GM12878 (cell line): ENCODE results near the gene RTN4RL1. TPM values are rescaled to one million over a fixed set of nuclear protein-coding genes. Genes with fewer than 3 reads are reported as not detected.
A peak's percentile ranks its signal among the peaks of the same experiment; 100 is the strongest.

ENCODE experiments used
- ATF7 ChIP-seq: fragments of 450-650 bp; IDR thresholded peaks from 2 replicates; pipeline ENCODE4 v1.6.1; 2016; ENCODE audit warnings: low read depth, mild to moderate bottlenecking
- CHD4 ChIP-seq: fragments of 200-600 bp; sonication (generic); IDR thresholded peaks from 2 replicates; pipeline ENCODE4 v1.6.1; 2016; ENCODE audit warnings: mild to moderate bottlenecking
- CREB1 ChIP-seq: IDR thresholded peaks from 2 replicates; pipeline ENCODE4 v1.6.1; 2012; ENCODE audit warnings: low read depth, mild to moderate bottlenecking, inconsistent platforms
- GATAD2B ChIP-seq: fragments of 450-650 bp; conservative IDR thresholded peaks from 2 replicates; pipeline ENCODE4 v1.6.1; 2017; ENCODE audit warnings: low read depth, mild to moderate bottlenecking, moderate library complexity
- HDAC2 ChIP-seq: fragments of 200-600 bp; sonication (generic); IDR thresholded peaks from 2 replicates; pipeline ENCODE4 v1.6.1; 2017
- HDAC6 ChIP-seq: fragments of 200-600 bp; sonication (generic); IDR thresholded peaks from one replicate; pipeline ENCODE4 v1.8.0; 2017; ENCODE audit warnings: antibody characterized with exemption; ENCODE audit not compliant: unreplicated experiment
- IKZF2 ChIP-seq, 2 experiments: fragments of 450-650 bp; IDR thresholded peaks; 2 replicates each; pipeline ENCODE4 v1.6.1; 2017; ENCODE audit warnings: mild to moderate bottlenecking in 2 of 2, moderate library complexity in 2 of 2
- NFXL1 ChIP-seq: fragments of 450-650 bp; IDR thresholded peaks from 2 replicates; pipeline ENCODE4 v1.6.1; 2017; ENCODE audit warnings: antibody characterized with exemption, mild to moderate bottlenecking, borderline replicate concordance
- NFYA ChIP-seq: IDR thresholded peaks from 2 replicates; pipeline ENCODE4 v1.6.1; 2011; ENCODE audit warnings: low read depth, mild to moderate bottlenecking, low read length, improper control_type of control experiment, borderline replicate concordance
- PKNOX1 ChIP-seq: fragments of 450-650 bp; IDR thresholded peaks from 2 replicates; pipeline ENCODE4 v1.6.1; 2016; ENCODE audit warnings: mild to moderate bottlenecking
- POLR2A ChIP-seq: IDR thresholded peaks from 2 replicates; pipeline ENCODE4 v1.6.1; 2011; ENCODE audit warnings: low read depth, mild to moderate bottlenecking, low read length
- POU2F2 ChIP-seq: IDR thresholded peaks from 3 replicates; pipeline ENCODE4 v1.6.1; 2011; ENCODE audit warnings: low read depth, mild to moderate bottlenecking, low read length, borderline replicate concordance
- RBBP5 ChIP-seq: fragments of 200-600 bp; sonication (generic); conservative IDR thresholded peaks from 2 replicates; pipeline ENCODE4 v1.6.1; 2016
- RCOR1 ChIP-seq: conservative IDR thresholded peaks from 2 replicates; pipeline ENCODE4 v1.6.1; 2012; ENCODE audit warnings: low read depth, low read length, improper control_type of control experiment
- SMAD5 ChIP-seq: IDR thresholded peaks from 2 replicates; pipeline ENCODE4 v1.6.1; 2016; ENCODE audit warnings: antibody characterized with exemption, low read depth
- TBL1XR1 ChIP-seq: IDR thresholded peaks from 2 replicates; pipeline ENCODE4 v1.6.1; 2012; ENCODE audit warnings: low read depth, low read length, improper control_type of control experiment
- ZBTB40 ChIP-seq: fragments of 450-650 bp; IDR thresholded peaks from 2 replicates; pipeline ENCODE4 v1.6.1; 2016; ENCODE audit warnings: mild to moderate bottlenecking, moderate library complexity, borderline replicate concordance
- ZNF217 ChIP-seq: fragments of 450-650 bp; IDR thresholded peaks from 2 replicates; pipeline ENCODE4 v1.6.1; 2017; ENCODE audit warnings: antibody characterized with exemption, mild to moderate bottlenecking
- polyA plus RNA-seq, 11 experiments: library from polyadenylated mRNA; depleted of rRNA in 4 of 11; unstranded in 6 of 11; stranded (reverse) in 5 of 11; fragments of >200 nt; fragmentation: Nextera tagmentation in 4 of 11; fragmentation: Illumina TruSeq in 1 of 11; extraction: Ambion mirVana in 4 of 11; extraction: Trizol in 1 of 11; gene quantifications; 1 replicate in 1 of 11; 2 replicates in 10 of 11; pipeline versions ENCODE4 v1.2.1 to v1.2.3, GENCODE V29; 2011 to 2016; ENCODE audit warnings: inconsistent platforms in 2 of 11, missing spikeins in 2 of 11, low read depth in 1 of 11
- total RNA-seq, 4 experiments: library from RNA; depleted of rRNA in 3 of 4; stranded (reverse); fragments of >200 nt in 3 of 4; fragmentation: Illumina TruSeq in 1 of 4; extraction: Trizol in 1 of 4; gene quantifications; 2 replicates each; pipeline versions ENCODE4 v1.2.1 to v1.2.3, GENCODE V29; 2013 to 2021
- TF ChIP-seq, protein P1 (sequence below): IDR thresholded peaks from 2 replicates; pipeline ENCODE4 v1.6.1; 2012; ENCODE audit warnings: low read length, inconsistent platforms
- TF ChIP-seq, protein P2 (sequence below): fragments of 150-350 bp; IDR thresholded peaks from 2 replicates; pipeline ENCODE4 v1.6.1; 2014; ENCODE audit warnings: mild to moderate bottlenecking, low read depth, low read length

Gene RTN4RL1
- total and polyA plus RNA-seq, 10 of the 15 experiments (the other 5 are each of a cell fraction or from before 2014, with no cell fraction given), result 0.08 to 0.11 (median 0.10) TPM; not detected in 7

DNA sequence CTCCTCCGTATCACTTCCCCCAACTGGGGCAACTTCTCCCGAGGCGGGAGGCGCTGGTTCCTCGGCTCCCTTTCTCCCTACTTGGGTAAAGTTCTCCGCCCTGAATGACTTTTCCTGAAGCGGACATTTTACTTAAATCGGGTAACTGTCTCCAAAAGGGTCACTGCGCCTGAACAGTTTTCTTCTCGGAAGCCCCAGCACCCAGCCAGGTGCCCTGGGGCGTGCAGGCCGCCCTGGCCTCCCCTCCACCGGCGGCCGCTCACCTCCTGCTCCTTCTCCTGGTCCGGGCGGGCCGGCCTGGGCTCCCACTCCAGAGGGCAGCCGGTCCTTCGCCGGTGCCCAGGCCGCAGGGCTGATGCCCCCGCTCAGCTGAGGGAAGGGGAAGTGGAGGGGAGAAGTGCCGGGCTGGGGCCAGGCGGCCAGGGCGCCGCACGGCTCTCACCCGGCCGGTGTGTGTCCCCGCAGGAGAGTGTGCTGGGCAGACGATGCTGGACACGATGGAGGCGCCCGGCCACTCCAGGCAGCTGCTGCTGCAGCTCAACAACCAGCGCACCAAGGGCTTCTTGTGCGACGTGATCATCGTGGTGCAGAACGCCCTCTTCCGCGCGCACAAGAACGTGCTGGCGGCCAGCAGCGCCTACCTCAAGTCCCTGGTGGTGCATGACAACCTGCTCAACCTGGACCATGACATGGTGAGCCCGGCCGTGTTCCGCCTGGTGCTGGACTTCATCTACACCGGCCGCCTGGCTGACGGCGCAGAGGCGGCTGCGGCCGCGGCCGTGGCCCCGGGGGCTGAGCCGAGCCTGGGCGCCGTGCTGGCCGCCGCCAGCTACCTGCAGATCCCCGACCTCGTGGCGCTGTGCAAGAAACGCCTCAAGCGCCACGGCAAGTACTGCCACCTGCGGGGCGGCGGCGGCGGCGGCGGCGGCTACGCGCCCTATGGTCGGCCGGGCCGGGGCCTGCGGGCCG, 31.4 kb upstream of the RTN4RL1 start (continued):
- TF ChIP-seq, protein P1, sequence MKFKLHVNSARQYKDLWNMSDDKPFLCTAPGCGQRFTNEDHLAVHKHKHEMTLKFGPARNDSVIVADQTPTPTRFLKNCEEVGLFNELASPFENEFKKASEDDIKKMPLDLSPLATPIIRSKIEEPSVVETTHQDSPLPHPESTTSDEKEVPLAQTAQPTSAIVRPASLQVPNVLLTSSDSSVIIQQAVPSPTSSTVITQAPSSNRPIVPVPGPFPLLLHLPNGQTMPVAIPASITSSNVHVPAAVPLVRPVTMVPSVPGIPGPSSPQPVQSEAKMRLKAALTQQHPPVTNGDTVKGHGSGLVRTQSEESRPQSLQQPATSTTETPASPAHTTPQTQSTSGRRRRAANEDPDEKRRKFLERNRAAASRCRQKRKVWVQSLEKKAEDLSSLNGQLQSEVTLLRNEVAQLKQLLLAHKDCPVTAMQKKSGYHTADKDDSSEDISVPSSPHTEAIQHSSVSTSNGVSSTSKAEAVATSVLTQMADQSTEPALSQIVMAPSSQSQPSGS, result no peak
- no peak for TF ChIP-seq ATF7
- no peak for TF ChIP-seq HDAC6
- 0 out of 3 replicates have a peak, but pooled peaks have one; percentile 1 for TF ChIP-seq POU2F2
- TF ChIP-seq CHD4, result no peak
- TF ChIP-seq TBL1XR1, result 0 out of 2 replicates have a peak, but pooled peaks have one; percentile 31
- TF ChIP-seq SMAD5, result peak; percentile 75
- TF ChIP-seq, protein P2, sequence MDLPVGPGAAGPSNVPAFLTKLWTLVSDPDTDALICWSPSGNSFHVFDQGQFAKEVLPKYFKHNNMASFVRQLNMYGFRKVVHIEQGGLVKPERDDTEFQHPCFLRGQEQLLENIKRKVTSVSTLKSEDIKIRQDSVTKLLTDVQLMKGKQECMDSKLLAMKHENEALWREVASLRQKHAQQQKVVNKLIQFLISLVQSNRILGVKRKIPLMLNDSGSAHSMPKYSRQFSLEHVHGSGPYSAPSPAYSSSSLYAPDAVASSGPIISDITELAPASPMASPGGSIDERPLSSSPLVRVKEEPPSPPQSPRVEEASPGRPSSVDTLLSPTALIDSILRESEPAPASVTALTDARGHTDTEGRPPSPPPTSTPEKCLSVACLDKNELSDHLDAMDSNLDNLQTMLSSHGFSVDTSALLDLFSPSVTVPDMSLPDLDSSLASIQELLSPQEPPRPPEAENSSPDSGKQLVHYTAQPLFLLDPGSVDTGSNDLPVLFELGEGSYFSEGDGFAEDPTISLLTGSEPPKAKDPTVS, result no peak
- TF ChIP-seq GATAD2B, result peak; percentile 31; the same call in 1 of the 2 replicates
- TF ChIP-seq PKNOX1, result no peak
- peak; percentile 84 for TF ChIP-seq POLR2A
- TF ChIP-seq HDAC2, result no peak
- no peak for TF ChIP-seq RCOR1
- no peak for TF ChIP-seq RBBP5
- no peak for TF ChIP-seq IKZF2 (IDR thresholded peaks at IDR 0.05)
- no peak for TF ChIP-seq ZBTB40
- TF ChIP-seq CREB1, result no peak
- TF ChIP-seq NFXL1, result no peak
- TF ChIP-seq NFYA, result no peak
- TF ChIP-seq ZNF217, result no peak
